Loucy (cell line): Measurements from ENCODE around the gene SLC34A3.

Experiments
- EZH2phosphoT487 ChIP-seq: fragments of 200-600 bp; IDR thresholded peaks from 2 replicates; pipeline ENCODE4 v1.6.1; 2018; ENCODE audit warnings: antibody characterized with exemption, mild to moderate bottlenecking, moderate library complexity, borderline replicate concordance
- TF ChIP-seq, protein P1 (sequence below): fragments of 200-600 bp; sonication (generic); conservative IDR thresholded peaks from 2 replicates; pipeline ENCODE4 v1.5.1; 2014; ENCODE audit warnings: mild to moderate bottlenecking, antibody characterized with exemption, low read length

- TF ChIP-seq, protein P1, sequence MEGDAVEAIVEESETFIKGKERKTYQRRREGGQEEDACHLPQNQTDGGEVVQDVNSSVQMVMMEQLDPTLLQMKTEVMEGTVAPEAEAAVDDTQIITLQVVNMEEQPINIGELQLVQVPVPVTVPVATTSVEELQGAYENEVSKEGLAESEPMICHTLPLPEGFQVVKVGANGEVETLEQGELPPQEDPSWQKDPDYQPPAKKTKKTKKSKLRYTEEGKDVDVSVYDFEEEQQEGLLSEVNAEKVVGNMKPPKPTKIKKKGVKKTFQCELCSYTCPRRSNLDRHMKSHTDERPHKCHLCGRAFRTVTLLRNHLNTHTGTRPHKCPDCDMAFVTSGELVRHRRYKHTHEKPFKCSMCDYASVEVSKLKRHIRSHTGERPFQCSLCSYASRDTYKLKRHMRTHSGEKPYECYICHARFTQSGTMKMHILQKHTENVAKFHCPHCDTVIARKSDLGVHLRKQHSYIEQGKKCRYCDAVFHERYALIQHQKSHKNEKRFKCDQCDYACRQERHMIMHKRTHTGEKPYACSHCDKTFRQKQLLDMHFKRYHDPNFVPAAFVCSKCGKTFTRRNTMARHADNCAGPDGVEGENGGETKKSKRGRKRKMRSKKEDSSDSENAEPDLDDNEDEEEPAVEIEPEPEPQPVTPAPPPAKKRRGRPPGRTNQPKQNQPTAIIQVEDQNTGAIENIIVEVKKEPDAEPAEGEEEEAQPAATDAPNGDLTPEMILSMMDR = no peak
- TF ChIP-seq EZH2phosphoT487 = no peak
Observed at GRCh38 chr9:137221095-137221505, 9.6 kb upstream of the SLC34A3 start.
